IPS-18c (cell line): Measurements from ENCODE around the gene SHROOM4.

Experiments
- H3K4me3 ChIP-seq: 2 replicates; pipeline ENCODE4 v1.7.0; 2013; ENCODE audit warnings: low read depth, mild to moderate bottlenecking, low read length, moderate library complexity; ENCODE audit not compliant: insufficient read depth
- H3K9me3 ChIP-seq: one replicate; pipeline ENCODE4 v1.6.1; 2013; ENCODE audit warnings: mild to moderate bottlenecking, low read length, moderate library complexity; ENCODE audit not compliant: control insufficient read depth, insufficient read depth

Gene SHROOM4

DNA sequence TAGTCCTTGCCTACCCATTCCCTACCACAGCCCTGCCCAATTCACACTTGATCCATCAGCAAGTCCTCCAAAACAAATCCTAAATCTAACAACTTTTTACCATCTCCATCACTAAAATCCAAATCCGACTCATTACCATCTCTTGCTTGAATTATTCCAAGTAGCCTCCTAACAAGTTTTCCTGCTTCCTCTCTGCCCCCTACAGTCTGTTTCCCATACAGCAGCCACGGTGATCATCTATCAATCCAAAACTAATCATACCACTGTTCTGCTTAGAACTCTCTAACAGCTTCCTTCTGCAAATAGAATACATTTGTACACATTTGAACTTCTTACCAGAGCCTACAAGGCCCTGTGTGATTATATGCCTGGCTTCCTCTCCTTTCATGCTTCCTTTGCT lies 133.0 kb downstream of the SHROOM4 start:
- H3K9me3 ChIP-seq = no peaks in the 10 kb centered on the region
- no peak overlapping the region for H3K4me3 ChIP-seq

DNA sequence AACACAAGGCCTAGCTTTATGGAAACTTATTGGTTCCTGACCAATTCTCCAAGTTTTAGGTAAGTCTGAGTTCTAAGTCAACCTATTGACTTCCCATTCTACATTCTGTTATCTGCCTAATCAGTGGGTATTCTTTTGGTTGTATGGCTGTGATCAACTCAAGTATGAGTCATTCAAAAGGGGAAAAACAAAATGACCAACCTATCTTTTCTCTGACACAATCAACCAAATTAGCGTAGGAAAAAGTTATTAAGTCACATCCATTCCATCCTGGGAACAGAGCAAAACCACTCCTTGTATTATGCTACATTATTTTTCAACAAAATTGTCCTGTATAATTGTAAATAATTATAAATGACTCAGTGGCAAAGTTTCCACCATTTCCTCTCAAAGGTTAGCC lies 136.2 kb downstream of the SHROOM4 start:
- Histone ChIP-seq H3K4me3 (no peak overlapping the region), H3K9me3 (no peaks in the 10 kb centered on the region)

DNA sequence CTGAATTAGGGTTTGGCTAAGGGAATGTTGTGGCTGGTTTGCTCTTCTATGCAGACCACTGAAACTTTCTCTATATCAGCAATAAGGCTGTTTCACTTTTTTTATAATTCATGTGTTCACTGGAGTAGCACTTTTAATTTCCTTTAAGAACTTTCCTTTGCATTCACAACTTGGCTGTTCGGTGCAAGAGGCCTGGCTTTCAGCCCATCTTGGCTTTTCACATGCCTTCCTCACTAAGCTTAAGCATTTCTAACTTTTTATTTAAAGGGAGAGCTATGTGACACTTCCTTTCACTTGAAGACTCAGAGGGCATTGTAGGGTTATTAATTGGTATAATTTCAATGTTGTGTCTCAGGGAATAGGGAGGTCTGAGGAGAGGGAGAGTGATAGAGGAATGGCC lies 142.3 kb downstream of the SHROOM4 start:
- H3K4me3 ChIP-seq = no peak overlapping the region
- H3K9me3 ChIP-seq = no peaks in the 10 kb centered on the region

DNA sequence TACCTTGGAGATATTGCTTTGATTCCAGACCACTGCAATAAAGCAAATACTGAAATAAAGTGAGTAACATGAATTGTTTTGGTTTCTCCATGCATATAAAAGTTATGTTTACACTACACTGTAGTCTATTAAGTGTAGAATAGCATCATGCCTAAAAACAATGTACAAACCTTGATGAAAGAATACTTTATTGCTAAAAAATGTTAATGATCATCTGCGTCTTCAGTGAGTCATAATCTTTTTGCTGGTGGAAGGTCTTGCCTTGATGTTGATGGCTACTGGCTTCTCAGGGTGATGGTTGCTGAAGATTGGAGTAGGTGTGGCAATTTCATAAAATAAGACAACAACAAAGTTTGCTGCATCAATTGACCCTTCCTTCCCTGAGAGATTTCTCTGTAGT lies 145.1 kb downstream of the SHROOM4 start:
- H3K9me3 ChIP-seq = no peaks in the 10 kb centered on the region
- no peak overlapping the region for H3K4me3 ChIP-seq

DNA sequence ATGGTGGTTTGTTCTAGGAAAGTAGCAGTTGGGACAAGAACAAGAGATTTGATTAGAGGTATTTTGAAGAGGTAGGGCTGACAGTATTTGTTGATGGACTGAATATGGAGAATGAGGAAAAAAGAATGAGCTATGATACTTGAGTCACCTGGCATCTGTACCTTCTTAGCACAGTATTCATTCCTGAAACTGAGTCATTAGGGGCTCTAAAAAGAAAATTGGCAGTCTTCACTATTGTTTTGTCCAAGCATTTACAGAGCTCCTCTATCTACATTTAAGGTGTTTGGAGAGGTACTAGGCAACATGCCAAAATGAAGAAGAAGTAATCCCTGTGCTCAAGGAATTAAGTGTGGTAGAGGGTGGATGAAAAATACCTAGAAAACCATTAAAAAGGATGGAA lies 165.8 kb downstream of the SHROOM4 start:
- H3K9me3 ChIP-seq = peaks cover 7% of the 10 kb centered on the region
- H3K4me3 ChIP-seq = no peak overlapping the region

DNA sequence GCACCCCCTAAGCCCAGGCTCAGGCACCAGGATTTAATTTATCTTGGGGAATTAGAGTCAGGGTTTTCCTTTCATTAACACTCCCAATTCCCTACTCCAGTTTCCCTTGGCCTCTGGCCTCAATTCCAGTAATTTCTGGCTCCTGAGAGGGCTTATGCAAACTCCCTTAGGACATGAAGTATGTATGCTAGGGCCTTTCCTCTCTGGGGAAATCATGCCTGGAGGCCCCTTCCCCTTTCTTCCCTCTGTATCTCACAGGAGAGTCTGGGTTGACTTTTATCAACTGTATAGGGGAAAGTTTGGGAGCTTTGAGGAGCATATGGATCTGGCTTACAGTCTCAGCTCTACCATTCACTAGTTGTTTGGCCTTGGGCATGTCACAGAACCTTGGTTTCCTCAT lies 169.5 kb downstream of the SHROOM4 start:
- Histone ChIP-seq H3K4me3 (no peak overlapping the region), H3K9me3 (peaks cover 9% of the 10 kb centered on the region)

DNA sequence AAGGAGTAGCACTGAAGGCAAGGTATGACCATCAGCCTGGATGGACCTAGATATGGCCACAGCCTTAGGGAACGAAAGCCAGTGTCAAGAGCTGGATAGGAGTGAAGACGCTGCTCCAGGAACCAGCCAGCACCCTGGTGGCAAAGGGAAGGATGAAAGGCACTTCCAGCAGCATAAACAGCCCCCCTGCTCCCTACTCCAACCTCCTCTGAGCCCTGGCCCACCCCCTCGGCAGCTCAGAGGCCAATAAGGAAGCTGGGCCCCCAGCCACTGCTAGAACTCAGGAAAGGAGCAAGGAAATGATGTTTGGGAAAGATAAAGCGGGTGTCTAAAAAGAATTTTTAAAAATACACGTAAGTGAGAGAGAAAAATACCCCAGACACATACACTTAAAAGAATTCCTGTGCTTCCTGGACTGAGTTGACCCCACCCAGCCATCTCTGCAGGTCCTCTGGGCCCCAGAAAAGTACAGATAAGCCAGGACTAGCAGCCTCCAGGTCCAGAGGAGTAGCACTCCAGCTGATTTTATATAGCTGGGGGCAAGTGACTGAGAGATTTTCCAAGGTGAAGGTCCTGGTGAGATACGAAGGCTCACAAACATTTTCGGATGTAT lies 170.4 kb downstream of the SHROOM4 start:
- Histone ChIP-seq H3K4me3 (no peak overlapping the region), H3K9me3 (peaks cover 9% of the 10 kb centered on the region)

DNA sequence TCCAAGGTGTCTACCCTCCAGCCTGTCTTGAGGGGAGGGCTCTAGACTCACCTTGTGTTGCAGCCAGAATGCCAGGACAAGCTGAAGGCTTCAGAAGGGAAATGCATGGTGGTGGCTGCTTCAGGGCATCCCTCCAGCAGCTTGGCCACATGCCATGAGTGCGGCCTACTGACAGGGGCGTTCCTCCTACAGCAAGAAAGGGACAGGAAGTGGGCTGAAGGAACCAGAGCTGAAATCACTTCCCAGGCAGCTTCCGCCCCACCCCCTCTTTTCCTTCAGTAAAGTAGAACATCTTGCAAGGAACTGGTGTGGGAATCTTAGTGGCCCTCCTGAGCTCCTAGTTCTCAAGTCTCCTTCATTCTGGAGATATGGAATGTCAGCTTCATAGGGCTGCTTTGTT lies 175.9 kb downstream of the SHROOM4 start:
- peaks cover 1% of the 10 kb centered on the region for H3K9me3 ChIP-seq
- no peak overlapping the region for H3K4me3 ChIP-seq

DNA sequence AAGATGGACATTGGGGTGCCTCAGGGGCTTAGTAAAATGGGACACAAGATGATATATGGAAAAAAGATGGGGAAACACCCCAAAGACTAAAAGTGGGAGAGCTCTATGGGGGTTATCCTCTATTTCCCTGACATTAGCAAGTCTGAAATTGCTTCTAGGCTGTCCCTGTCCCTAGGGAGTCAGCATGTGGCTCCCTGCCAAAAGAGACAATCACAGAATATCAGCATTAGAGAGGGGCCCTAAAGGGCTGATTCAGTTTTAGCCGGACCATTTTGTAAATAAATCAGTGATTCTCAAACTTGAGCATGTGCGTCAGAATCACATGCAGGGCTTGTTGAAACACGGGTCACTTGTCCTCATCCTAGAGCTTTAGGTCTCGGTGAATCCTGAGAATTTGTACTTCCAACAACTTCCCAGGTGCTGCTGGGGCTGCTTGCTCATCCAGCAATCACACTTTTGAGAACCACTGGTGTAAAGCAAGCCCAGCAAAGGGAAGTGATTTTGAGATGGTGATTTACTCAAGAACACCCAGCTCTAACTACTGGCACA lies 178.1 kb downstream of the SHROOM4 start:
- Histone ChIP-seq H3K4me3 (no peak overlapping the region), H3K9me3 (no peaks in the 10 kb centered on the region)

DNA sequence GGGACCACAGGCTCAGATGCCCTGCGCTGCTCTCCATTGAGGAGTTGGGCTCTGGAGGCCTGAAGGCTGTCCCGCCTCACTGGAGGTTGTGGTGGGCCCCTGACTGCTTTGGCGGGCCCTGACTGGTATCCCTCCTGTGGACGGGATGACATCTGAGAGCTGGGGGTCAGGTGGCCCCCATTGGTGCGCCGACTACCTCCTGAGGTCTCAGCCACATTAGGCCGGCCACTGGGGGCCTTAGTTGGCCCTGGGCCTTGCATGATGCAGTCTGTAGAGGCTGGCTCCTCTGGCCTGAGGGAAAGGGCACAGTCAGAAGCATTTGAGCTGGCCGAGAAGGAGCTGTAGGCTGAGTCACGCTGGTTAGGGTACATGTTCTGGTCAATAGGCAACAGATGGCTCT lies 178.8 kb downstream of the SHROOM4 start:
- Histone ChIP-seq H3K4me3 (no peak overlapping the region), H3K9me3 (no peaks in the 10 kb centered on the region)

DNA sequence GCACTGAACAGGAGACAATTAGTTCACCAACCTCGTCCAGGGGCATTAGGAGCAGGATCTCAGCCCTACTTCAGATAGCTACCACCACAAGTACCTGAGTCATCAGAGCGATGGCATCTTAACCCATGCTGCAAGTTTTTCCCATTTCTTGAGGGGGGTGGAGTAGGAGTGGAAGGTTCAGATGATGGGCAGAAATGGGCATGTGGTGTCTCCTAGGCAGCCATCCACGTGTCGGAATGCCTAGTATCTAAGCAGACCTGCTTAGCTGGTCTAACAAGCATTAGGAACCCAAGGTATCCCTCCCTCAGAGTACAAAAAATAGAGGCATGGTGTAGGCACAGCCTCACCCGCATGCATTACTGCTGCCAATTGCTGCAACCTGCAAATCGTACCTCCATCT lies 184.2 kb downstream of the SHROOM4 start:
- Histone ChIP-seq H3K4me3 (no peak overlapping the region; the same call in 1 of the 2 replicates), H3K9me3 (no peaks in the 10 kb centered on the region)

DNA sequence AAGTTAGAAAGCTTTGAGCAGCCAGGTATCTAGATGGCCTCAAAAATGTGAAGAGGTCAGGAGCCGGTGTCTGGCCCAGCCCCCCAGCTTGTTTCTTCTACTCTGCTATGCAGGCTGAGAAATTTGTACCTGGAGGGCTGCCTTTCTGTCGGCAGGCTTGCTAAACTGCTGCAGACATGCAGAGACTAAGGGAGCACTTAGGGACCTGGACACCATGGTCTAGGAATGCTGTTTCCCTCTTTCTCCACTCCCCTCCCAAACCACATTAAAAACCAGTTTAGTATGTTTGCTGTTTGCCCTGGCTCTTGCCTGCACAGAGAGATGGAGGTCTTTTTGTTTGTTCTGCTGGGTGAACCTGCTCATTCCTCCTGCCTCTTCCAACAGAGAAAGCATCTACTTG lies 186.3 kb downstream of the SHROOM4 start:
- Histone ChIP-seq H3K9me3 (no peaks in the 10 kb centered on the region), H3K4me3 (no peak overlapping the region)

DNA sequence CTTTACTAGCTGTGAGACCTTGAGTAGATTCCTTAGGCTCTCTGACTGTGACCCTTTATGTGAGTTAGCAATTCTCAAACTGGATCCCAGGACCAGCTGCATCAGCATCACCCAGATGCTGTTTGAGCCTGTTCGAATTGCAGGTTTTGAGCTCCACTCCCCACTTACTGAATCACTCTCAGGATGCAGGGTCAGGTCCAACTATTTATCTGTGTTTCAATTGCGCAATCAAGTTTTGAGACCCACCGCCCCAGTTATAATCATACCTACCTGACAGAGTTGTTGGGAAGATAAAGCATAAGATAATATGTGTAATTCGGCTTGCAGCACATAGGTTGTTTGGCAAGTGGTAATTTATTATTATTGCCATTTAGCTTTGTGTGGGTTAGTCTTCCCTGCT lies 187.6 kb downstream of the SHROOM4 start:
- Histone ChIP-seq H3K4me3 (no peak overlapping the region), H3K9me3 (no peaks in the 10 kb centered on the region)

DNA sequence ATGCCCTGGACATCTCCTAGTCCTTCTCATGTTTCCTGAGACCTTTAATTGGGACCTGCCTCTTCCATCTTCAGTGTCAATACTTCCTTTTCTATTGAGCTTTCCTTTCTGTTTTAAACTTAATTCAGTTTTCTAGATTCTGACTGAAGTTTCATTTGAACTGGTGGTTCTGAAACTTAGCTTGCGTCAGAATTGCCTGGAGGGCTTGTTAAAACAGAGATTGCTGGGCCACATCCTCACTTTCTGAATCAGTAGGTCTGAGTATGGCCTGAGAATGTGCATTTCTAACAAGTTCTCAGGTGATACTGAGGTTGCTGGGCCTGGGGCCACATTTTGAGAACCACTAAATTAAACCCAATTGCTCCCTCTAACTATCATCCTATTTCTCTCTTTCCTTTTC lies 191.2 kb downstream of the SHROOM4 start:
- Histone ChIP-seq H3K9me3 (no peaks in the 10 kb centered on the region), H3K4me3 (no peak overlapping the region)

DNA sequence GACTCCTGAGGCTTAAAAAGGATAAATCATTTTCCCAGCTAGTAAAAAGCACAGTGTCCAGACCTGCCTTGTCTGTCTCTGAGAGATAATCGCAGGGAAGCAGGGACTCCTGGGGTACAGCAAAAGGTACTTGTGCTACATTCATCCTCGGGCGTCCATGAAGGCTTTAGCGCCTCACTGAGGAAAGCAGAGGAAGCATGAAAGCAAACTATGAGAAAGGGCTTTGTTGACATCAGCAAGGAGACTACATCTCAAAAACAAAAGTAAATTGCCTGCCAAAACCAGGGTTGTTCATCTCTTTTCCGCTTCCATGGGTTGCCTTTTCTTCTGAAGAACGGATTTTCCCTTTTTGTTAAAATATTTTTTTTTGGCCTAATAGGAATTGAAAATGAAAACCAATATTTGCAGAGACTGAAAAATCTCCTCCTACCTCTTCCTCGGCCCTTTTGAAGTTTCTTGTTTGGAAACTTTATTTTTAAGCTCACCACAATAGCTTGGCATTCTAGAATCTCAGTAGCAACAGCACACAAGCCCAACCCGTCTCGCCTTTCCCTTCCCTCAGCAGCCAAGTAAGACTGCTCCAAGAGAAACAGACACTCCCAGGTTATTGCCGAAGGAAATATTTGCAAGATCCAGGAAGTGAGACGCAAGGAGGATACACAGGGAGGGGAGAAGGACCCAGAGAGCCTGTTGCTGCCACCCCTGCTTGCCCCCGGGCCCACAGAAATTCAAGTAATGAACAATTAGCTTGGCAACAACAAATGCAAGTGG lies 195.0 kb downstream of the SHROOM4 start:
- H3K9me3 ChIP-seq = no peaks in the 10 kb centered on the region
- H3K4me3 ChIP-seq = no peak overlapping the region

DNA sequence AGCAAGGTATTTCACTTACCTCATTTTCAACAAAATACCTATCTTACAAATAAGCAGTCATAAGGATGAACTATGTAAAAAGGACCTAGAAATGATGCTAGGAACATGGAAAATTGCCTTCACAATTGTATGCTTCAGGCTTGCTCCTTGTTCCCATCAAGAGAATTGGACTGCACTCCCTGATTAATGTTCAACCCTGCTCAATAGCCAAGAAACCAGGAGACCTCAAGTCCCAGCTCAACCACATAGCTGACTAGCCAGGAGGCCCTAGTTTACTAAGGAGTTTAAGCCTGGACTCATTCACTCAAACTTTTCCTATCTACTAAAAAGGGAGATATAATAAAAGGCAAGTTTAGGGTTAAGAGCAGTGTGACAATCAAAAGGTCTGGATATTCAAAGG lies 196.8 kb downstream of the SHROOM4 start:
- Histone ChIP-seq H3K4me3 (no peak overlapping the region), H3K9me3 (no peaks in the 10 kb centered on the region)

DNA sequence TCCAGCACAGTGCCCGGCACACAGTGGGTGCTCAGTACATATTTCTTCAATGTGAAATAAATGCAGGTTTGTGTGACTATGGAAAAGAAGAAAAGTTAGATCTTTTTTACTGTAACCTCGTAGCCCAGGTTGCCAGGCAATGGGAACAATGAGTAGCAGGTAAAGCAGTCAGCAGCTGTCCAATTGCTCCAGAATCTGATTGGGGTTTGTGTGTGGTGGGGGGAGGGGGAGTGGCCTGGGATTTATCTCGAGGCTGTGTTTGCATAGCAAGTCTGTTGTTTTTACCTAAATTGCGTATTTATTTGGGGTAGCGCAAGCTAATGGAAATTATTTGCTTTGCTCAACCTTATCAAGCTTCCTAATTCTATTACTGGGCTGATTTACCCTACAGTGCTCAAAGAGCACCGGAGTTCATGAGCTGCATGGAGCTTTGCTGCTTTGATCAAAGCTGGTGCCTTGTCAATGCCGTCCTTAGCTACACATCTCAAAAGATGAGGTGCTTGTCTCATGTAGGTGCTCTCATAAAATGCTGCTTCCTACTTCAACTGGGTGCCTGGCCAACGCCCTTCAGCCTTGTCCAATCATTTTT lies 198.3 kb downstream of the SHROOM4 start:
- Histone ChIP-seq H3K9me3 (no peaks in the 10 kb centered on the region), H3K4me3 (no peak overlapping the region)

DNA sequence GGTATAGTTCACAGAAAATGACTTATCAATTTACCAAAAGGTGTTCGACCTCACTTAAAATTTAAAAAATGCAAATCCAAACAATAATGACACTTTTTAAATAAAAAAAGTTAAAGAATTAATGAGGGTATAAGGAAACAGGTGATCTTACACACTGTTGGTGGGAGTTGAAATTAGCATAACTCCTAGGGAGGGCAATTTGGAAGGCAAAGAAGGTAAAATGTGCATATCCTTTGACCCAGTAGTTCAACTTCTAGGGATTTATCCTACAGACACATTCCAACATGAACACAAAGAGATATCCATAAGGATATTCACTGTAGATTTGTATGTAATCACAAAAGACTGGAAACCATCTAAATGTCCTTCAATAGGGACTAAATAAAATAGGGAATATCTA lies 199.5 kb downstream of the SHROOM4 start:
- no peak overlapping the region for H3K4me3 ChIP-seq
- H3K9me3 ChIP-seq = no peaks in the 10 kb centered on the region
